GM19438 (cell line): ENCODE data around the gene IMMP2L.
"Not testable (repeated sequence)": the region's sequence is repeated elsewhere in the genome, so short reads cannot be mapped to it uniquely, and the experiment has no call there.

ENCODE experiments used
- ATAC-seq: cut with Tn5 transposase; IDR thresholded peaks from one replicate; pipeline ENCODE4 v1.9.1; 2021; ENCODE audit warnings: low read depth; ENCODE audit not compliant: unreplicated experiment

IMMP2L gene

GRCh38 chr7:111473449-111474198, 88.7 kb downstream of the IMMP2L start:
- no peak for ATAC-seq

- no peak for ATAC-seq
Measured at GRCh38 chr7:111470998-111471397, 91.3 kb downstream of the IMMP2L start.

- ATAC-seq: not testable (repeated sequence)
Measured at GRCh38 chr7:111469894-111470293, 92.4 kb downstream of the IMMP2L start.

GRCh38 chr7:111465774-111466173, 96.5 kb downstream of the IMMP2L start:
- ATAC-seq: not testable (repeated sequence)

GRCh38 chr7:111460695-111461094, 101.6 kb downstream of the IMMP2L start:
- ATAC-seq: no peak

- no peak for ATAC-seq
Measured at GRCh38 chr7:111459757-111460280, 102.5 kb downstream of the IMMP2L start.

GRCh38 chr7:111459065-111459756, 103.1 kb downstream of the IMMP2L start:
- ATAC-seq: no peak

- ATAC-seq: not testable (repeated sequence)
Measured at GRCh38 chr7:111450705-111451104, 111.6 kb downstream of the IMMP2L start.

GRCh38 chr7:111447502-111447901, 114.8 kb downstream of the IMMP2L start:
- not testable (repeated sequence) for ATAC-seq

- ATAC-seq: no peak
Measured at GRCh38 chr7:111439977-111440376, 122.3 kb downstream of the IMMP2L start.

GRCh38 chr7:111438369-111439289, 123.7 kb downstream of the IMMP2L start:
- no peak for ATAC-seq

- no peak for ATAC-seq
Measured at GRCh38 chr7:111437736-111438135, 124.6 kb downstream of the IMMP2L start.

GRCh38 chr7:111436608-111437007, 125.7 kb downstream of the IMMP2L start:
- ATAC-seq: no peak

- no peak for ATAC-seq
Measured at GRCh38 chr7:111433426-111433825, 128.9 kb downstream of the IMMP2L start.

GRCh38 chr7:111429781-111430180, 132.5 kb downstream of the IMMP2L start:
- no peak for ATAC-seq

- no peak for ATAC-seq
Measured at GRCh38 chr7:111424768-111425167, 137.5 kb downstream of the IMMP2L start.

- no peak for ATAC-seq
Measured at GRCh38 chr7:111414374-111414773, 147.9 kb downstream of the IMMP2L start.

- no peak for ATAC-seq
Measured at GRCh38 chr7:111413739-111414138, 148.6 kb downstream of the IMMP2L start.

GRCh38 chr7:111410899-111411298, 151.4 kb downstream of the IMMP2L start:
- no peak for ATAC-seq

- no peak for ATAC-seq
Measured at GRCh38 chr7:111409714-111410422, 152.4 kb downstream of the IMMP2L start.
